Brain microvascular endothelial cell (primary cell): ENCODE data around the gene NIPSNAP2.
"Not testable (repeated sequence)": the region's sequence is repeated elsewhere in the genome, so short reads cannot be mapped to it uniquely, and the experiment has no call there.

ENCODE experiments used
- DNase-seq: peaks from one replicate; pipeline ENCODE4 v3.0.0-alpha.2; 2020
- H3K27ac ChIP-seq: fragments of 250-450 bp; sonication (Bioruptor Pico); 2 replicates; pipeline ENCODE4 v1.5.1; 2020; ENCODE audit warnings: mild to moderate bottlenecking, moderate library complexity
- H3K27me3 ChIP-seq: fragments of 250-450 bp; sonication (Bioruptor Pico); replicated peaks from 2 replicates; pipeline ENCODE4 v1.5.1; 2020; ENCODE audit warnings: mild to moderate bottlenecking
- H3K36me3 ChIP-seq: fragments of 250-450 bp; sonication (Bioruptor Pico); replicated peaks from 2 replicates; pipeline ENCODE4 v1.5.1; 2020; ENCODE audit warnings: mild to moderate bottlenecking
- H3K4me3 ChIP-seq: 2 replicates; pipeline ENCODE4 v1.5.1; 2011; ENCODE audit warnings: low read depth, mild to moderate bottlenecking, control low read depth, low read length, moderate library complexity
- in situ Hi-C: cut with HindIII; loops from 2 replicates; pipeline ENCODE4 v1.10.0; 2017; ENCODE audit warnings: low sequenced_read_pairs, low pct_ligation_motif_present
- TF ChIP-seq, protein P1 (sequence below): IDR thresholded peaks from 2 replicates; pipeline ENCODE4 v1.5.1; 2011; ENCODE audit warnings: low read depth, mild to moderate bottlenecking, moderate library complexity, low read length, control low read depth, inconsistent platforms; ENCODE audit errors: missing control alignments

The NIPSNAP2 gene

GRCh38 chr7:55946545-55946944 lies 17.8 kb upstream of the NIPSNAP2 start:
- H3K36me3 ChIP-seq: no peaks in the 10 kb centered on the region
- in situ Hi-C loops: no loop called here
- H3K4me3 ChIP-seq: no peak overlapping the region
- no peaks in the 10 kb centered on the region for H3K27me3 ChIP-seq
- H3K27ac ChIP-seq: no peak overlapping the region
- DNase-seq: no peak
- TF ChIP-seq, protein P1, sequence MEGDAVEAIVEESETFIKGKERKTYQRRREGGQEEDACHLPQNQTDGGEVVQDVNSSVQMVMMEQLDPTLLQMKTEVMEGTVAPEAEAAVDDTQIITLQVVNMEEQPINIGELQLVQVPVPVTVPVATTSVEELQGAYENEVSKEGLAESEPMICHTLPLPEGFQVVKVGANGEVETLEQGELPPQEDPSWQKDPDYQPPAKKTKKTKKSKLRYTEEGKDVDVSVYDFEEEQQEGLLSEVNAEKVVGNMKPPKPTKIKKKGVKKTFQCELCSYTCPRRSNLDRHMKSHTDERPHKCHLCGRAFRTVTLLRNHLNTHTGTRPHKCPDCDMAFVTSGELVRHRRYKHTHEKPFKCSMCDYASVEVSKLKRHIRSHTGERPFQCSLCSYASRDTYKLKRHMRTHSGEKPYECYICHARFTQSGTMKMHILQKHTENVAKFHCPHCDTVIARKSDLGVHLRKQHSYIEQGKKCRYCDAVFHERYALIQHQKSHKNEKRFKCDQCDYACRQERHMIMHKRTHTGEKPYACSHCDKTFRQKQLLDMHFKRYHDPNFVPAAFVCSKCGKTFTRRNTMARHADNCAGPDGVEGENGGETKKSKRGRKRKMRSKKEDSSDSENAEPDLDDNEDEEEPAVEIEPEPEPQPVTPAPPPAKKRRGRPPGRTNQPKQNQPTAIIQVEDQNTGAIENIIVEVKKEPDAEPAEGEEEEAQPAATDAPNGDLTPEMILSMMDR: no peak

DNA sequence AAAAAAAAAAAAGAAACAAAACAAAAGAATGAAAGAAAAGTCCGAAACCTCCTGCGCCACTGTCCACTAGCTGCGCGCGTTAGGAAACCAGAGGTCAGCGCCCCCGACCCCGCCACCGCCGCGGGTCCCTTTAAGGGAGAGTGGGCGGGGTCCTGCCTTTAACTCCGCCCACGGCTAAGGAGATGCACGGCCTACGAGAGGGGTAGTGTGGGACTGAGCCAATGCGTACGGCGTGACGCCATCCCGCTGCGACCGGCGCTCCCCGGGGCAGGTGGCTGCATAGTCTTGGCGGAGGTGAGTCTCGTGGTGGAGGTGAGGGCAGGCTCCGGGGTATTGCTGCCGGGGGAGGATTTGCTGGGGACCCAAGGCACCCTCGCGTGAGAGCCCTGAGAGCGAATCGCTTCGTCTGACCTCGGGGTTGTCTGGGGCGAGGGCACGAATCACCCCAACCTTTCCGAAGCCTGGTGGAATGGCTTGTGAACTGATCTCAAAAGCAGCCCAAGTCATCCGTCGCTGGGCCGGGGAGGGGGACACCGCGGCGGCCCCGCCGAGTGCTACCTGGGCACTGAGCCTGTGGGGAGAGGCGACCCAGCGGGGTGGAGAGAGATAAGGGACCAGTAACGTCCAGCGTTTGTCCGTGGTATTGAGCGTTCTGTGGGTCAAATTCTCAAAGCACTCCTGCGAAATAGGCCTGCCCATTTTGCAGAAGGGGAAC lies 12.6 kb upstream of the NIPSNAP2 start, which contains the start of gene MRPS17:
Gene MRPS17 (plus strand): TSS at position 241 of the 715 bp plus-strand sequence. CDS start 1,319 bp downstream, outside the sequence.
- H3K27ac ChIP-seq: peak within 1 kb of the TSS; percentile 11
- peaks cover 4% of the 10 kb centered on the region for H3K36me3 ChIP-seq
- TF ChIP-seq, protein P1: no peak
- DNase-seq: peak; percentile 83
- no peaks in the 10 kb centered on the region for H3K27me3 ChIP-seq
- in situ Hi-C loops: no loop called here
- H3K4me3 ChIP-seq: peak within 1 kb of the TSS; percentile 97

GRCh38 chr7:55952352-55952671 lies 12.1 kb upstream of the NIPSNAP2 start:
- H3K27ac ChIP-seq, H3K36me3 ChIP-seq: not testable (repeated sequence)

GRCh38 chr7:55953707-55954475 lies 10.5 kb upstream of the NIPSNAP2 start:
- no peaks in the 10 kb centered on the region for H3K27me3 ChIP-seq
- H3K4me3 ChIP-seq: no peak overlapping the region
- TF ChIP-seq, protein P1: no peak
- no peak for DNase-seq
- in situ Hi-C loops: no loop called here
- no peak overlapping the region for H3K27ac ChIP-seq
- H3K36me3 ChIP-seq: peaks cover 4% of the 10 kb centered on the region

More at GRCh38 chr7:55952352-55952671, 12.1 kb upstream of the NIPSNAP2 start:
- peak overlapping the region; percentile 97 for H3K4me3 ChIP-seq
- in situ Hi-C loops, DNase-seq, H3K27me3 ChIP-seq: not testable (repeated sequence)

- Histone ChIP-seq H3K27me3 (no peaks in the 10 kb centered on the region), H3K36me3 (peaks cover 4% of the 10 kb centered on the region), H3K27ac (no peak overlapping the region), H3K4me3 (no peak overlapping the region)
- in situ Hi-C loops: no loop called here
- TF ChIP-seq, protein P1: no peak
- DNase-seq: no peak
Measured at GRCh38 chr7:55957190-55957589, 7.2 kb upstream of the NIPSNAP2 start.

- Histone ChIP-seq H3K27me3 (no peaks in the 10 kb centered on the region), H3K36me3 (no peaks in the 10 kb centered on the region), H3K27ac (no peak overlapping the region), H3K4me3 (no peak overlapping the region)
- TF ChIP-seq, protein P1: no peak
- DNase-seq: no peak
- in situ Hi-C loops: no loop called here
Measured at GRCh38 chr7:55962014-55962413, 2.4 kb upstream of the NIPSNAP2 start.
